H9 (cell line): ENCODE data around the gene ROCK2. TPM values are rescaled to one million over a fixed set of nuclear protein-coding genes. Genes with fewer than 3 reads are reported as not detected.

Source experiments
- DNase-seq: peaks from one replicate; pipeline ENCODE4 v3.0.0-alpha.2; 2017
- H2AFZ ChIP-seq: one replicate; pipeline ENCODE4 v1.6.1; 2013; ENCODE audit warnings: mild to moderate bottlenecking, low read length, control low read depth, moderate library complexity
- H2AK5ac ChIP-seq: 2 replicates; pipeline ENCODE4 v1.6.1; 2013; ENCODE audit warnings: low read length, control low read depth, mixed read lengths; ENCODE audit not compliant: insufficient read length
- H2BK120ac ChIP-seq: one replicate; pipeline ENCODE4 v1.6.1; 2013; ENCODE audit warnings: low read depth, mild to moderate bottlenecking, low read length, control low read depth, inconsistent platforms; ENCODE audit not compliant: poor library complexity, severe bottlenecking
- H2BK12ac ChIP-seq: 2 replicates; pipeline ENCODE4 v1.6.1; 2013; ENCODE audit warnings: low read length, control low read depth, mixed read lengths, low read depth; ENCODE audit not compliant: insufficient read length
- H2BK15ac ChIP-seq: 2 replicates; pipeline ENCODE4 v1.6.1; 2013; ENCODE audit warnings: low read depth, low read length, control low read depth
- H2BK20ac ChIP-seq: one replicate; pipeline ENCODE4 v1.6.1; 2013; ENCODE audit warnings: low read depth, mild to moderate bottlenecking, low read length, control low read depth, inconsistent platforms; ENCODE audit not compliant: poor library complexity, severe bottlenecking
- H2BK5ac ChIP-seq: 2 replicates; pipeline ENCODE4 v1.6.1; 2013; ENCODE audit warnings: low read length, control low read depth, mixed read lengths; ENCODE audit not compliant: insufficient read length
- H3K14ac ChIP-seq: 2 replicates; pipeline ENCODE4 v1.6.1; 2013; ENCODE audit warnings: low read length, control low read depth; ENCODE audit not compliant: insufficient read depth
- H3K18ac ChIP-seq: 2 replicates; pipeline ENCODE4 v1.6.1; 2013; ENCODE audit warnings: low read depth, mild to moderate bottlenecking, mixed read lengths, low read length, control low read depth; ENCODE audit not compliant: insufficient read length
- H3K23ac ChIP-seq: 2 replicates; pipeline ENCODE4 v1.6.1; 2013; ENCODE audit warnings: low read length, control low read depth, mixed read lengths, low read depth; ENCODE audit not compliant: insufficient read length
- H3K23me2 ChIP-seq: 2 replicates; pipeline ENCODE4 v1.6.1; 2013; ENCODE audit warnings: low read depth, mild to moderate bottlenecking, mixed read lengths, low read length, control low read depth; ENCODE audit not compliant: insufficient read length, poor library complexity, severe bottlenecking
- H3K27ac ChIP-seq: 2 replicates; pipeline ENCODE4 v1.5.1; 2013; ENCODE audit warnings: low read length, control low read depth, mixed read lengths, low read depth; ENCODE audit not compliant: insufficient read length
- H3K27me3 ChIP-seq: 2 replicates; pipeline ENCODE4 v1.6.1; 2013; ENCODE audit warnings: low read length, control low read depth, inconsistent platforms; ENCODE audit not compliant: insufficient read depth
- H3K4ac ChIP-seq: 2 replicates; pipeline ENCODE4 v1.6.1; 2013; ENCODE audit warnings: low read depth, mild to moderate bottlenecking, control low read depth, inconsistent platforms, low read length, moderate library complexity
- H3K4me1 ChIP-seq: 2 replicates; pipeline ENCODE4 v1.6.1; 2013; ENCODE audit warnings: low read length, control low read depth, inconsistent platforms; ENCODE audit not compliant: insufficient read depth
- H3K4me2 ChIP-seq: 2 replicates; pipeline ENCODE4 v1.6.1; 2013; ENCODE audit warnings: low read length, control low read depth, mixed read lengths; ENCODE audit not compliant: insufficient read length, insufficient read depth
- H3K56ac ChIP-seq: 2 replicates; pipeline ENCODE4 v1.6.1; 2013; ENCODE audit warnings: low read depth, mild to moderate bottlenecking, mixed read lengths, low read length, control low read depth; ENCODE audit not compliant: insufficient read length
- H3K79me1 ChIP-seq: 2 replicates; pipeline ENCODE4 v1.6.1; 2013; ENCODE audit warnings: low read depth, mild to moderate bottlenecking, moderate library complexity, low read length, control low read depth, inconsistent platforms; ENCODE audit not compliant: insufficient read depth, poor library complexity, severe bottlenecking
- H3K79me2 ChIP-seq: 2 replicates; pipeline ENCODE4 v1.6.1; 2013; ENCODE audit warnings: low read length, control low read depth, inconsistent platforms; ENCODE audit not compliant: insufficient read depth
- H3K9ac ChIP-seq: 2 replicates; pipeline ENCODE4 v1.6.1; 2013; ENCODE audit warnings: low read length, control low read depth, mixed read lengths; ENCODE audit not compliant: insufficient read length; ENCODE audit errors: extremely low read depth
- H3K9me3 ChIP-seq: one replicate; pipeline ENCODE4 v1.6.1; 2013; ENCODE audit warnings: low read depth, low read length, inconsistent platforms; ENCODE audit not compliant: control insufficient read depth
- H3T11ph ChIP-seq: one replicate; pipeline ENCODE4 v1.6.1; 2013; ENCODE audit warnings: mild to moderate bottlenecking, low read length, control low read depth, inconsistent platforms
- H4K20me1 ChIP-seq: one replicate; pipeline ENCODE4 v1.6.1; 2013; ENCODE audit not compliant: control insufficient read depth, insufficient read length, insufficient read depth
- H4K5ac ChIP-seq: 2 replicates; pipeline ENCODE4 v1.6.1; 2013; ENCODE audit warnings: low read depth, mild to moderate bottlenecking, mixed read lengths, low read length, control low read depth; ENCODE audit not compliant: insufficient read length
- H4K8ac ChIP-seq: replicated peaks from 2 replicates; pipeline ENCODE4 v1.6.1; 2013; ENCODE audit warnings: low read length, control low read depth, mixed read lengths, low read depth; ENCODE audit not compliant: insufficient read length
- H4K91ac ChIP-seq: 2 replicates; pipeline ENCODE4 v1.6.1; 2013; ENCODE audit warnings: low read depth, mild to moderate bottlenecking, moderate library complexity, mixed read lengths, low read length, control low read depth; ENCODE audit not compliant: insufficient read length
- H3K27ac Mint-ChIP-seq, 3 experiments: 2 replicates in 2 of 3; 3 replicates in 1 of 3; pipeline ENCODE4 v1.8.0; 2020 to 2021; ENCODE audit warnings: mixed read lengths in 3 of 3, mild to moderate bottlenecking in 1 of 3, moderate library complexity in 1 of 3
- H3K27me3 Mint-ChIP-seq: 2 replicates; pipeline ENCODE4 v1.8.0; 2021; ENCODE audit warnings: low read depth, mild to moderate bottlenecking, moderate library complexity, mixed read lengths
- H3K36me3 Mint-ChIP-seq, 3 experiments: 2 replicates in 2 of 3; 3 replicates in 1 of 3; pipeline ENCODE4 v1.8.0; 2020 to 2021; ENCODE audit warnings: low read depth in 3 of 3, mixed read lengths in 3 of 3; ENCODE audit not compliant: insufficient read depth in 1 of 3
- H3K4me1 Mint-ChIP-seq, 2 experiments: 2 replicates each; pipeline ENCODE4 v1.8.0; 2020; ENCODE audit warnings: mixed read lengths in 2 of 2
- H3K4me3 Mint-ChIP-seq, 2 experiments: 2 replicates in 1 of 2; 3 replicates in 1 of 2; pipeline ENCODE4 v1.8.0; 2020 to 2021; ENCODE audit warnings: mild to moderate bottlenecking in 2 of 2, mixed read lengths in 2 of 2, moderate library complexity in 1 of 2
- H3K9me3 Mint-ChIP-seq, 2 experiments: 2 replicates in 1 of 2; 3 replicates in 1 of 2; pipeline ENCODE4 v1.8.0; 2020; ENCODE audit warnings: mild to moderate bottlenecking in 2 of 2, mixed read lengths in 2 of 2, moderate library complexity in 1 of 2
- WGBS: extraction: QIAGEN DNeasy Blood & Tissue Kit; methylation state at CpG from one replicate; pipeline ENCODE4 v1.1.7; 2013; ENCODE audit warnings: missing lambda C conversion rate, low lambda C conversion rate, mixed read lengths; ENCODE audit not compliant: insufficient read length; ENCODE audit errors: extremely low coverage; 5-methylcytosine and 5-hydroxymethylcytosine counted together
- total RNA-seq: library from RNA; stranded (reverse); gene quantifications from 2 replicates; pipeline ENCODE4 v1.2.1, GENCODE V29; 2021
- TF ChIP-seq, protein P1 (sequence below): fragments of 200-600 bp; sonication (generic); conservative IDR thresholded peaks from 3 replicates; pipeline ENCODE4 v1.8.0; 2021; ENCODE audit warnings: antibody characterized with exemption, mild to moderate bottlenecking

ROCK2 gene
- total RNA-seq, 1 experiment from 2014 or later = 33.2 TPM

DNA sequence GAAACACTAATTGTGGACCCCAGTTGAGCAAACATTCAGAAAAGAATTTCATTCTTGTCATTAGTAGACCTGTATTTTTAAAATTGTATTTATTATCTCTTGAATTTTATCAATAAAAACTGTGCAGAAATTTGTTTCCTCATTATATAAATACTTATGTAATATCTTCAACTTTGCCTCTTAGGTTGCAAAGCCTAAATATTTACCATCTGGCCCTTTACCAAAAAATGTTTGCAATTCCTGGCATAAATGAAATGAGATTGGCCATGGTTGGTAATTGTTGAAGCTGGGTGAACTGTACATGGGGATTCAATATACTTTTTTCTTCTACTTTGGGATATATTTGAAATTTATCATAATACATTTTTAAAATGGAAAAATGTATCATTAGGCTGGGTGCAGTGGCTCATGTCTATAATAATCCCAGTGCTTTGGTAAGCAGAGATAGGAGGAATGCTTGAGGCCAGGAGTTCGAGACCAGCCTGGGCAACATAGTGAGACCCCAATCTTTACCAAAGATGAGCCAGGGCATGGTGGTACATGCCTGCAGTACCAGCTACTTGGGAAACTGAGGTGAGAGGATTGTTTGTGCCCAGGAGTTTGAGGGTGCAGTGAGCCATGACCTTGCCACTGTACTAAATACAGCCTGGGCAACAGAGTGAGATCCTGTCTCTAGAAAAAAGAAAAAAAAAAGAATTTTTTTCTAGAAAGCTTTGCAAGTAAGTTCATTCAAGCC is 100.2 kb downstream of the ROCK2 start:
- Histone ChIP-seq H2AFZ (no peak overlapping the region), H4K8ac (no peak overlapping the region), H2AK5ac (no peak overlapping the region), H2BK5ac (no peak overlapping the region), H3K4me2 (no peak overlapping the region), H2BK120ac (no peak overlapping the region), H3K27me3 (no peaks in the 10 kb centered on the region), H4K20me1 (no peaks in the 10 kb centered on the region), H2BK12ac (no peak overlapping the region), H4K5ac (no peak overlapping the region), H3K23ac (no peak overlapping the region), H3K4ac (no peak overlapping the region), H3K14ac (no peak overlapping the region), H3K23me2 (no peaks in the 10 kb centered on the region), H4K91ac (no peak overlapping the region), H2BK20ac (no peak overlapping the region), H3K56ac (no peak overlapping the region), H3K18ac (no peak overlapping the region), H3T11ph (no peak overlapping the region), H3K27ac (no peak overlapping the region), H2BK15ac (no peak overlapping the region), H3K79me2 (no peaks in the 10 kb centered on the region), H3K79me1 (peaks cover 4% of the 10 kb centered on the region), H3K9ac (no peak overlapping the region), H3K4me1 (no peaks in the 10 kb centered on the region), H3K9me3 (no peaks in the 10 kb centered on the region)
- H3K36me3 Mint-ChIP-seq = peaks cover 0 to 1% (median 0%) of the 10 kb centered on the region in 3 experiments; a peak in 2 of 7 replicates
- TF ChIP-seq, protein P1, sequence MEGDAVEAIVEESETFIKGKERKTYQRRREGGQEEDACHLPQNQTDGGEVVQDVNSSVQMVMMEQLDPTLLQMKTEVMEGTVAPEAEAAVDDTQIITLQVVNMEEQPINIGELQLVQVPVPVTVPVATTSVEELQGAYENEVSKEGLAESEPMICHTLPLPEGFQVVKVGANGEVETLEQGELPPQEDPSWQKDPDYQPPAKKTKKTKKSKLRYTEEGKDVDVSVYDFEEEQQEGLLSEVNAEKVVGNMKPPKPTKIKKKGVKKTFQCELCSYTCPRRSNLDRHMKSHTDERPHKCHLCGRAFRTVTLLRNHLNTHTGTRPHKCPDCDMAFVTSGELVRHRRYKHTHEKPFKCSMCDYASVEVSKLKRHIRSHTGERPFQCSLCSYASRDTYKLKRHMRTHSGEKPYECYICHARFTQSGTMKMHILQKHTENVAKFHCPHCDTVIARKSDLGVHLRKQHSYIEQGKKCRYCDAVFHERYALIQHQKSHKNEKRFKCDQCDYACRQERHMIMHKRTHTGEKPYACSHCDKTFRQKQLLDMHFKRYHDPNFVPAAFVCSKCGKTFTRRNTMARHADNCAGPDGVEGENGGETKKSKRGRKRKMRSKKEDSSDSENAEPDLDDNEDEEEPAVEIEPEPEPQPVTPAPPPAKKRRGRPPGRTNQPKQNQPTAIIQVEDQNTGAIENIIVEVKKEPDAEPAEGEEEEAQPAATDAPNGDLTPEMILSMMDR = no peak
- no peaks in the 10 kb centered on the region for H3K27me3 Mint-ChIP-seq
- no peak overlapping the region for H3K27ac Mint-ChIP-seq
- no peak for DNase-seq
- H3K9me3 Mint-ChIP-seq = no peaks in the 10 kb centered on the region
- H3K4me3 Mint-ChIP-seq = no peak overlapping the region
- H3K4me1 Mint-ChIP-seq = peaks cover 8 to 14% of the 10 kb centered on the region in 2 experiments
- no CpG with 5 or more reads among the region's 1 CpG for WGBS
